GM19463 (cell line): ENCODE data around the gene TMEM63A.
A peak's percentile ranks its signal among the peaks of the same experiment; 100 is the strongest.
"Not testable (repeated sequence)": the region's sequence is repeated elsewhere in the genome, so short reads cannot be mapped to it uniquely, and the experiment has no call there.

Experiments used
- ATAC-seq: cut with Tn5 transposase; IDR thresholded peaks from one replicate; pipeline ENCODE4 v1.9.1; 2021; ENCODE audit warnings: mild to moderate bottlenecking, moderate library complexity; ENCODE audit not compliant: unreplicated experiment

TMEM63A gene

GRCh38 chr1:225881959-225882693 lies at the start of gene TMEM63A:
TMEM63A (minus strand) TSS chr1:225882380; CDS start chr1:225877580, 4,800 bp downstream.
- peak; percentile 56 for ATAC-seq

- no peak for ATAC-seq
These were observed 49.3 kb upstream of the TMEM63A start for GRCh38 chr1:225931270-225932136.

GRCh38 chr1:225930566-225930965 lies 48.4 kb upstream of the TMEM63A start:
- no peak for ATAC-seq

DNA sequence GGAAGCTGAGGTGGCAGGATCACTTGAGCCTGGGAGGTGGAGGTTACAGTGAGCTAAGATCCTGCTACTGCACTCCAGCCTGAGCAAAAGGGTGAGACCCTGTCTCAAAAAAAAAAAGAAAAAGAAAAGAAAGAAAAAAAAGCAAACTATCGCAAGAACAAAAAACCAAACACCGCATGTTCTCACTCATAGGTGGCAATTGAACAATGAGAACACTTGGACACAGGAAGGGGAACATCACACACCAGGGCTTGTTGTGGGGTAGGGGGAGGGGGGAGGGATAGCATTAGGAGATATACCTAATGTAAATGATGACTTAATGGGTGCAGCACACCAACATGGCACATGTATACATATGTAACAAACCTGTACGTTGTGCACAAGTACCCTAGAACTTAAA lies 47.3 kb upstream of the TMEM63A start:
- ATAC-seq: not testable (repeated sequence)

DNA sequence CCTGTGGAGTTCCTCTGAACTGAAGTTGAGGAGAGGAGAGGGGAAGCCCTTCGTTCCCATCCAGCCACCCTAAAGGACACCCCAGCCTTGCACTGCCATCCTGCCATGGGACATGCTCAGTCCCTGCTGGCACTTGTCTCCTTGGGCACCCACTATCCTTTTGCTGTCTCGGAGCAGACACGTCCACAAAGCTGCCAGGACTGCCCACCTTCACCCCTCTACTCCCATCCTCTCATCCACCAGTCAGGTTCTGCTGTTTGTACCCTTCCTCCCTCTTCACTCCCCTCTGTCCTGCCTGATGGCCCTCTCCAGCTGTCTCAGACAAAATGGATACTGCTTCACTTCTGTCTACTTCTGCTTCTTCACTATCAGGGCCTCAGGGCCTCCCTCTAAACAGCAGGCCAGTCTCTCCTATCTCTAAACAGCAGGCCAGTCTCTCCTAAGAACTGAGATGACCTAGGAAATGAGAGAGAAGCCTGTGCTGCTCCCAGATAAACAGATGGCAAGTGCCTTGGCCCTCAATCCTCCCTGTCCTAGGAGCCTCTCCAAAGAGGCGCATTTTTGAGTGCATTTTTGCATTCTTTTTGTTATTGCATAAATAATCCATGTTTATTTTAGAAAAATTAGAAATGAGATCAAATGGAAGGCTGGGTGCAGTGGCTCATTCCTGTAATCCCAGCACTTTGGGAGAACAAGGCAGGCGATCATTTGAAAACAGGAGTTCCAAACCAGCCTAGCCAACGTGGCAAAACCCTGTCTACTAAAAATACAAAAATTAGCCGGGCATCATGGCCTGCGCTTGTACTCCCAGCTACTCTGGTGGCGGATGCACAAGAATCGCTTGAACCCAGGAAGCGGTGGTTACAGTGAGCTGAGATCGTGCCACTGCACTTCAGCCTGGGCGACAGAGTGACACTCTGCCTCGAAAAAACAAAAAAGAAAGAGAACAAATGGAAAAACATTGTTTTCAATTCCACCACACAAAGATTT lies 46.3 kb upstream of the TMEM63A start:
- no peak for ATAC-seq

DNA sequence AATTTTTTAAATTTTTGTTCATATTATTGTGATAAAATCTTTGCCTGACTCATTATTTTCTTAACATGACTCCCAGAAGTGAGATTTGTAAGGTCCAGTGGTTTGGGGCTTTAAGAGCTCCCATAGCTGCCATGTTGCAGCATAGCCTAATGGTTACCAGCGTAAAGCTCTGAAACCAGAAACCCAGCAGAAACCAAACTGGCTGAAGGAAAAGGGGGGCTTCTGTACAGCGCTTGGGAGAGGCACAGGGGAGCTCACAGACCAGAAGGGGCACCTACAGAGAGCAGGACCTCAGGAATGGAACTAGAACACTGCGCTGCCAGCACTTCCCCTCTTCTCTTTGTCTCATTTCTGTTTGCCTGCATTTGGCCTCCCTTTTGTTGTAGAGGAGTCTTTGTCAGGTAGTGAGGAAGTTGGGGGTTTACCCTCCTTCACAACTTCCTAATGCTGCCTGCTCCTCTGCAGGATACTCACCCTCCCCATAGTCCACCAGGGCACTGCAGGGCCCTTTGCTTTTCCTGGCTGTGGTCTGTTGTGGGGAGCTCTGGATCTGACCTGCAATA lies 44.5 kb upstream of the TMEM63A start:
- no peak for ATAC-seq

- peak; percentile 99 for ATAC-seq
These were observed 41.7 kb upstream of the TMEM63A start, which contains the start of gene PYCR2 for GRCh38 chr1:225923692-225924555. PYCR2 (minus strand) TSS chr1:225924250; CDS start chr1:225924110, 140 bp downstream.

DNA sequence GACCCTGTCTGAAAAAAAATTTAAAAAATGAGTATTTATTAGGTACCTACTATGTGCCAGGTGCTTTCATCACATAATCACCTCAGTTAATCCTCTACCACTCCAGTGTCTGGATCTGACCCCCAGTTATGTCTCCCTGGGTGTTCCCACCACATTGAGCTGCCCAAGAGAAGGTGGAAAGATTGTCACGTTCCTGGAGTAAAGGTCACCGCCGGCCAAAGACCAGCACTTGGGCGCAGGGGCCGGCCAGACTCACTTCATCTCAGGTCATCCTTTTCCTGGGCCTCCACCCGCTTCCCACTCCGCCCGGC lies 41.2 kb upstream of the TMEM63A start:
- ATAC-seq: no peak

GRCh38 chr1:225921734-225922709 lies 39.8 kb upstream of the TMEM63A start:
- ATAC-seq: no peak

- no peak for ATAC-seq
These were observed 37.7 kb upstream of the TMEM63A start for GRCh38 chr1:225919906-225920305.

DNA sequence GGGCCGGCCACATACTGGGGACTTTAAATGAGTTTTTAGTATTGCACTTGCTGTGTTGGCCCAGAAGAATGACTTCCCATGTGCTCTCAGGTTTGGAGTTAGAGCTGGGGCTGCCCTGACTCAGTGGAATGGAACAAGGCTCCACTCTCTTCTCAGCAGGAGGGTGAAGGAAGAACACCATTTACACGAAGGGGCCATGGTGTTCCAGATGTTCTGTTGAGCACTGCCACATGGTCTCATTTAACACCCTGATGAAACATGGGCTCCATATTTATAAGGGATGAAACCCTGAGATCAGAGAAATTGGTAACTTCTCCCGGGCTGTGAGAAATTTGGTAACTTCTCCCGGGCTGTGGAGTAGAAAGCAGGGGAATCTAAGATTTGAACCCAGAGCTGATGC lies 36.1 kb upstream of the TMEM63A start:
- ATAC-seq: no peak

DNA sequence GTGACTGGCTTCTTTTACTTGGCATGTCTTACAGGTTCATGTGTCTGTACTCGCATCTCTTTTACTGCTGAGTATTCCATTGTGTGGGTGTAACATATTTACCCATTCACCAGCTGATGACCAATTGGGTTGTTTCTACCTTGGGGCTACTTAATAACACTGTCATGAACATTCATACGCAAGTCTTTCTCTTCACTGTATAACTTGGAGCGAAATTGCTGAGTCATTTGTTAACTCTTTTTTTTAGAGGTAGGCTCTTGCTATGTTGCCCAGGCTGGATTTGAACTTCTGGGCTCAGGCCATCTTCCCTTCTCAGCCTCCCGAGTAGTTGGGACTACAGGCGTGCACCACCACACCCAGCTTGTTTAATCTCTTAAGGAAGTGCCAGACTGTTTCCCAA lies 35.4 kb upstream of the TMEM63A start:
- ATAC-seq: no peak

DNA sequence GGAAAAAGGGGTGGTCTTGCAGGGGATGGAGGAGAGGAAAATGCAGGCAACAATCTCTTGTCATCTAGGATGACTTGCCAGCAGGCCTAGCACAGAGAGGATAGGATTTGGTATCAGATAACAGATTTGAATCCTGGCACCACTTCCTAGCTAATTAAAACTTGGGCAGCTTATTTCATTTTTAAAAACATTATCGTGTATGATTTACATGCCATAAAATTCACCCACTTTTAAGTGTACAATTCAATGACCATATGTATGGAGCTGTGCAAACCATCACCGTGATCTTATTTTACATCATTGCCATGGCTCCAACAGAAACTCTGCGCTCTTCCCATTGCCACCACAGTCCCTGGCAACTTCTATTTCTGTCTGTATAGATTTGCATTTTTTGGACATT lies 34.9 kb upstream of the TMEM63A start:
- ATAC-seq: no peak

GRCh38 chr1:225915538-225915991 lies 33.4 kb upstream of the TMEM63A start:
- ATAC-seq: no peak

- no peak for ATAC-seq
These were observed 32.8 kb upstream of the TMEM63A start for GRCh38 chr1:225914947-225915346.

GRCh38 chr1:225914391-225914790 lies 32.2 kb upstream of the TMEM63A start:
- ATAC-seq: no peak

DNA sequence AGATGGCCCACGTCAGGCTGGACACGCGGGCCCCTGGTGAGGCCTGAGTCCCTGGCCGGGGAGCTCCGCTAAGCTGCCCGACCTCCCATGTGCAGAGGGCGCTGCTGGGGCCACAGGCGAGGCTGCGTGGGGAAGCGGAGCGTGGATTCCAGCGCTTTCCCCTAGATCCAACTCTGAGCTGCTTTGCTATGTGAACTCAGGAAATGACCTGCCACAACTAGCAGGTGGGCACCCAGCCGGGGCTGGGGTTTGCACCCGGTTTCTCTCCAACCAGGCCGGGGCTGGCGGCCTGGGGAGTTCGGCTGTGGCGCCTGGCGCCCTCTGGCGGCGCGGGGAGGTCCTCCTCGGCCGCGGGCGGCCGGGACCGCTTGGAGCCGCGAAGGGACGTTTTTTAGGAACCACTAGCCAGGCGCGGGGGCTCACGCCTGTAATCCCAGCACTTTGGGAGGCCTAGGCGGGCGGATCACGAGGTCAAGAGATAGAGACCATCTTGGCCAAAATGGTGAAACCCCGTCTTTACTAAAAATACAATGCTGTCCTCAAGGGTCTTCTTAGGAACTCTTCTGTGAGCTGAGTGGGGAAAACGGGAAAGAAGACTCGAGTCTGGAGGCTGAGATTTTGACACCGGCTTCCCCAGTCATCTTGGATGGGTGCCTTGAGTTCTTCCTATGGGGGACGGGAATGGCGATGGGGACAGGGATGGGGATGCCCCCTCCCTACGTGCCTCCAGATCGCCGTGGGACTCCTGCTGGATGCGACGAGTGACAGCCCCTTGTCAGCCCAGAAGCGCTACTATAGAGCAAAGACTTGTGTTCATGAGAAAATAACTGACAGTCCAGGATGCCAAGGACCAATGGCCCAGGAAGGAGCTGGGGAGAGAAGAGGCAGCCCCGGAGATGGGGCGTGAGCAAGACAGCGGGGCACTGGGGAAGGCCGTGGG lies 29.3 kb upstream of the TMEM63A start:
- peak; percentile 88 for ATAC-seq
